Bronchial epithelial cell (primary cell): Measurements from ENCODE around the gene EIF2S2. TPM values are rescaled to one million over a fixed set of nuclear protein-coding genes. Genes with fewer than 3 reads are reported as not detected.

Source experiments
- DNase-seq: peaks from one replicate; pipeline ENCODE4 v3.0.0-alpha.2; 2010; ENCODE audit warnings: low read depth
- FAIRE-seq: peaks from 2 replicates; lab custom pipeline; 2011; peaks lifted over from hg19 to GRCh38; lab: Jason Lieb, UNC
- H3K27me3 ChIP-seq: 2 replicates; pipeline ENCODE4 v1.5.1; 2011; ENCODE audit warnings: low read length; ENCODE audit not compliant: control insufficient read depth, insufficient read depth
- H3K36me3 ChIP-seq: 2 replicates; pipeline ENCODE4 v1.5.1; 2011; ENCODE audit warnings: low read length; ENCODE audit not compliant: control insufficient read depth, insufficient read depth
- H3K4me3 ChIP-seq: 2 replicates; pipeline ENCODE4 v1.5.1; 2011; ENCODE audit warnings: mild to moderate bottlenecking, low read depth, low read length, control low read depth
- total RNA-seq: library from RNA; depleted of rRNA; stranded (reverse); fragments of >200 nt; gene quantifications from 2 replicates; pipeline ENCODE4 v1.2.1, GENCODE V29; 2014
- TF ChIP-seq, protein P1 (sequence below): IDR thresholded peaks from 2 replicates; pipeline ENCODE4 v1.5.1; 2011; ENCODE audit warnings: mild to moderate bottlenecking, moderate library complexity, low read length, control low read depth, inconsistent platforms; ENCODE audit not compliant: insufficient read depth, severe bottlenecking

The EIF2S2 gene
- total RNA-seq, 1 donor from 2014 or later, result 129 TPM

DNA sequence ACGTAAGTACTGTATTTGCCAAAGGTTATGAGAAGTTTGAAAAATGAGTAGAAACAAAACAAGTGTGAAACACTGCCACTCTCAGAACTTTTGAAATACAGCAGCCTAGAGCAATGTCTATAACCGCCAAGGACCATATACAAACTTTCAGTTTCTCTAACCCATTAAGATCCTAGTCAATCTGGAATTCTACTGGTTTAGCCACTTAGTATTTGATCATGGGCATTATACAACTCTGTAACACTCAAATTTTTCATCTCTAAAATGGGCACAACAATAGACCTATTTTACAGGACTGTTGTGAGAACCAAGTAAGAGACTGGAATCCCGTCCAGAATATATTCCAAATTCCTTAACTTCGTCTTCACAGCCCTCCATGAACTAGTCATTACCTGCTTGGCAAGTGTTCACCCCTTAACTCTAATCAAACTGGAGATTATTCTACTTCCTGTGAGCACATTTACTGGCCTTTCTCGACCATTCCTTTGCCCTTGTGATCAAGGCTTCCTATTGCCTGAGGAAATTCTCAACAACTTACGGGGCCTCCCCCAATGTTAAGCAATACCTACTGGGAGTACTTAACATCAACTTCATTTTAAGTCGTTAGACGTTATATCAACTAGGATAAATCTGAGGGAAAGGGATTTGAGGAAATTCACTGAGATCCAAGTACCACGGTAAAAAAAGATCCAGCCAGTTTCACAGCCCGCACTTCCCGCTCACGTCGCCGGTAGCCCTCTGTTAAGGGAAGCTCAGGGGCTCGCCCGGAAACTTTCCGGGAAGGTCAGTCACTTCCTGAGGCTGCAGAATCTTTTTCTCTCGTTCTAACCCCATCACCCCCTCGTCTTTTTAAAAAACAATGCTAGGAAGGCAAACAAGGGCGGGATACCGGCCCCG lies 1.1 kb downstream of the EIF2S2 start:
- no peak for FAIRE-seq
- peaks cover 6% of the 10 kb centered on the region for H3K36me3 ChIP-seq
- peak; percentile 82 for DNase-seq
- TF ChIP-seq, protein P1, sequence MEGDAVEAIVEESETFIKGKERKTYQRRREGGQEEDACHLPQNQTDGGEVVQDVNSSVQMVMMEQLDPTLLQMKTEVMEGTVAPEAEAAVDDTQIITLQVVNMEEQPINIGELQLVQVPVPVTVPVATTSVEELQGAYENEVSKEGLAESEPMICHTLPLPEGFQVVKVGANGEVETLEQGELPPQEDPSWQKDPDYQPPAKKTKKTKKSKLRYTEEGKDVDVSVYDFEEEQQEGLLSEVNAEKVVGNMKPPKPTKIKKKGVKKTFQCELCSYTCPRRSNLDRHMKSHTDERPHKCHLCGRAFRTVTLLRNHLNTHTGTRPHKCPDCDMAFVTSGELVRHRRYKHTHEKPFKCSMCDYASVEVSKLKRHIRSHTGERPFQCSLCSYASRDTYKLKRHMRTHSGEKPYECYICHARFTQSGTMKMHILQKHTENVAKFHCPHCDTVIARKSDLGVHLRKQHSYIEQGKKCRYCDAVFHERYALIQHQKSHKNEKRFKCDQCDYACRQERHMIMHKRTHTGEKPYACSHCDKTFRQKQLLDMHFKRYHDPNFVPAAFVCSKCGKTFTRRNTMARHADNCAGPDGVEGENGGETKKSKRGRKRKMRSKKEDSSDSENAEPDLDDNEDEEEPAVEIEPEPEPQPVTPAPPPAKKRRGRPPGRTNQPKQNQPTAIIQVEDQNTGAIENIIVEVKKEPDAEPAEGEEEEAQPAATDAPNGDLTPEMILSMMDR, result no peak
- no peaks in the 10 kb centered on the region for H3K27me3 ChIP-seq
- H3K4me3 ChIP-seq, result peak overlapping the region; percentile 100

DNA sequence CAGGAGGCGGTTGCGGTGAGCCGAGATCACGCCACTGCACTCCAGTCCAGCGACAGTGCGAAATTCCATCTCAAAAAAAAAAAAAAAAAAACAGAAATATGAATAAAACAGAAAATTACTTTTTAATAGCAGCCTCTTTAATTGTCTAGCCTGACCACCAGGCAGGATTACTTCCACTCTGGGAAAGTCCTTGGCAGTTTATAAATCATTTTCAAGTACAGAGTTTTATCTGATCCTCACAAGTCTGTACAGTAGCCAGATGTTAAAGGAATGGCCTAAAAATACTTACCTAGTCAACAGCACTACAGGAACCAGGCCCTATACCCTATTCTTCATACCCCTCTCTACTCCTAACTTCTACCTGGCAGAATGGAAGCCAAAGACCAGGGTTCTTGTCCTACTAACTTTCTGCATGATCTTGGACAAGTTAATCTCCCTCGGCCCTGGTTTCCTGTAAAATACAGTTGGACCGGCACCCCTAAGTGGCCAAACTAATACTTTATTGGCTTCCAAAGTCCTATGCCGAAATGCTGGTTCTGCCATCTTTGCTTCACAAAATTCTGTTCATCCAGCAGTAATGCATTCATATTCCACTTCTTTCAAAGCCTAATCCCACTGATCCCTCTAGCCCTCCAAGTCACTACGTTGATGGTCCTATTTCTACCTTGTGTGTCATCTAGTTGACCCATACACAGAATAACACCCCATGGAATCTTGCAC lies 1.9 kb downstream of the EIF2S2 start:
- Histone ChIP-seq H3K4me3 (peak overlapping the region; percentile 100), H3K36me3 (peaks cover 10% of the 10 kb centered on the region), H3K27me3 (no peaks in the 10 kb centered on the region)
- no peak for DNase-seq
- TF ChIP-seq, protein P1, result no peak
- FAIRE-seq, result no peak

DNA sequence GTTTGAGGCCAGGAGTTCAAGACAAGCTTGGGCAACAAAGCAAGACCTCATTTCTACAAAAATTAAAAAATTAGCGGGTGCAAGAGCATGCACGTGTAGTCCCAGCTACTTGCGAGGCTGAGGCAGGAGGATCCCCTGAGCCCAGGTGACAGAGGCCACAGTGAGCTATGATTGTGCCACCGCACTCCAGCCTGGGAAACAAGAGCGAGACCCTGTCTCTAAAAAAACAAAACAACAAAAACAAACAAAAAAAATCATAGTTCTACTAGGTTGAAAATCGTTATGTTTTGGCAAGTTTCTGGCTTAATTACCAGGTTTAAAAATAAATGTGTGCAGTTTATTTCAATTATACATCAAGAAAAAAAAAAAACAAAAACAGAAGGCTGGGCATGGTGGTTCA lies 2.6 kb downstream of the EIF2S2 start:
- Histone ChIP-seq H3K4me3 (no peak overlapping the region), H3K27me3 (no peaks in the 10 kb centered on the region), H3K36me3 (peaks cover 14% of the 10 kb centered on the region)
- DNase-seq, result no peak
- TF ChIP-seq, protein P1, result no peak
- no peak for FAIRE-seq

DNA sequence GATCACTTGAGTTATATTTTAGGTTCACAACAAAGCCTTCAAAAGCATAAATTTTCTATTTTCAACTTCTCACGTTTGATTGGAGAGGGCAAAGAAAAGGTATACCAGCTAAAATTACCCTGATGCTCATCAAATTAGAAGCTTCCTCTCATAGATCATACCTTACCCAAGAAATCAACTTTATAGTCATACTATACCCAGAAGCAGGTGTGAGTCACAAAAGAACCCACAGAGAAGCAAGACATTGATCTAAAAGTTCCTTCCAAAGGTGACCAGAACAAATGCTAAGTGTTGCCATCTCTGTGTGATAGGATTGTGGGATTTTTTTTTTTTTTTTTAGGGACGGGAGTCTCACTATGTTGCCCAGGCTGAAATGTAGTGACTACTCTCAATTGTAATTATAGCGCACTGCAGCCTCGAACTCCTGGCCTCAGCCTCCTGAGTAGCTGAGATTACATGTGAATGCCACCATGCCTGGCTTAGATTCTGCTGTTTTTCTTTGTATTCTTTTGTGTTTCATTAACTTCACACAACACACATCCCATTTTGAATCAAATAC lies 3.3 kb downstream of the EIF2S2 start:
- TF ChIP-seq, protein P1, result no peak
- no peak for DNase-seq
- H3K27me3 ChIP-seq, result no peaks in the 10 kb centered on the region
- FAIRE-seq, result no peak
- peaks cover 16% of the 10 kb centered on the region for H3K36me3 ChIP-seq
- H3K4me3 ChIP-seq, result no peak overlapping the region

DNA sequence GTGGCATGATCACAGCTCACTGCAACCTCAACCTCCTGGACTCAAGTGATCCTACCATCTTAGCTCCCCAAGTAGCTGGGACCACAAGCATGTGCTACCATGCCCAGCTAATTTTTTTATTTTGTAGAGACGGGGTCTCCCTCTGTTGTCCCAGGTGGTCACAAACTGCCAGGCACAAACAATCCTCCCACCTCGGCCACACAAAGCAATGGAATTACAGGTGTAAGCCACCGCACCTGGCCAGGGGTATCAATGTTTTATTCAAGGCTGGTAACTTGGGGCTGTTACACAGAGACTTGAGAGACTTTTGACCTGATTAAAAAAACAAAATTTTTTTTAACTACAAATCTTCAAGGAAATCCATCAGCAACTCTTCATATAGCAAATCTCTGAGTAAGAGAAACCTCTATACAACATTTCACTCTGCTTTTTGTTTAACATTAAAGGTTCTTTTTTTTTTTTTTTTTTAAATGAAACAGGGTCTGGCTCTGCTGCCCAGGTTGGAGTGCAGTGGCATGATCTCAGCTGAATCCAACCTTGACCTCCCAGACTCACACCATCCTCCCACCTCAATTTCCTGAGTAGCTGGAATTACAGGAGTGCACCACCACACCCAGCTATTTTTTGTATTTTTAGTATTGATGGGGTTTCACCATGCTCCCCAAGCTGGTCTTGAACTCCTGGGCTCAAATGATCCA lies 5.9 kb downstream of the EIF2S2 start:
- TF ChIP-seq, protein P1, result no peak
- DNase-seq, result no peak
- Histone ChIP-seq H3K36me3 (peaks cover 23% of the 10 kb centered on the region), H3K27me3 (no peaks in the 10 kb centered on the region), H3K4me3 (no peak overlapping the region)
- no peak for FAIRE-seq
